Osteoblast (primary cell): ENCODE results near the gene ARNT2. TPM values are rescaled to one million over a fixed set of nuclear protein-coding genes. Genes with fewer than 3 reads are reported as not detected.
"Not testable (repeated sequence)": the region's sequence is repeated elsewhere in the genome, so short reads cannot be mapped to it uniquely, and the experiment has no call there.

Source experiments
- DNase-seq: peaks from one replicate; pipeline ENCODE4 v3.0.0; 2011; ENCODE audit warnings: low spot score, mixed read lengths; ENCODE audit not compliant: insufficient read length; ENCODE audit errors: missing footprints
- H2AFZ ChIP-seq: 2 replicates; pipeline ENCODE4 v1.6.0; 2011; ENCODE audit warnings: mild to moderate bottlenecking, low read length
- H3K27ac ChIP-seq: 2 replicates; pipeline ENCODE4 v1.5.1; 2011; ENCODE audit warnings: mild to moderate bottlenecking, low read depth, low read length, moderate library complexity
- H3K27me3 ChIP-seq: 2 replicates; pipeline ENCODE4 v1.6.0; 2012; ENCODE audit warnings: mild to moderate bottlenecking, control low read depth, inconsistent platforms, low read length, moderate library complexity; ENCODE audit not compliant: insufficient read depth
- H3K36me3 ChIP-seq: 2 replicates; pipeline ENCODE4 v1.5.1; 2011; ENCODE audit warnings: mild to moderate bottlenecking, low read length, control low read depth, moderate library complexity; ENCODE audit not compliant: insufficient read depth
- H3K4me1 ChIP-seq: 2 replicates; pipeline ENCODE4 v1.5.1; 2011; ENCODE audit warnings: mild to moderate bottlenecking, low read length, control low read depth, moderate library complexity; ENCODE audit not compliant: insufficient read depth
- H3K4me2 ChIP-seq: 2 replicates; pipeline ENCODE4 v1.6.0; 2011; ENCODE audit warnings: mild to moderate bottlenecking, low read length; ENCODE audit not compliant: insufficient read depth
- H3K4me3 ChIP-seq: fragments of 200-600 bp; sonication (generic); 3 replicates; pipeline ENCODE4 v1.5.1; 2012; ENCODE audit warnings: mild to moderate bottlenecking, low read length, inconsistent platforms; ENCODE audit not compliant: insufficient read depth
- H3K79me2 ChIP-seq: 2 replicates; pipeline ENCODE4 v1.6.0; 2012; ENCODE audit warnings: mild to moderate bottlenecking, low read length, control low read depth, inconsistent platforms; ENCODE audit not compliant: insufficient read depth
- H3K9me3 ChIP-seq: 2 replicates; pipeline ENCODE4 v1.5.1; 2011; ENCODE audit warnings: low read depth, low read length, control low read depth
- H4K20me1 ChIP-seq: 2 replicates; pipeline ENCODE4 v1.6.0; 2012; ENCODE audit warnings: mild to moderate bottlenecking, low read length, control low read depth; ENCODE audit not compliant: insufficient read depth
- total RNA-seq: library from RNA; depleted of rRNA; stranded (reverse); fragments of >200 nt; gene quantifications from 2 replicates; pipeline ENCODE4 v1.2.3, GENCODE V29; 2012
- TF ChIP-seq, protein P1 (sequence below): IDR thresholded peaks from 2 replicates; pipeline ENCODE4 v1.5.1; 2011; ENCODE audit warnings: mild to moderate bottlenecking, low read depth, low read length, moderate library complexity; ENCODE audit errors: extremely low read depth

Gene ARNT2
- total RNA-seq, 1 donor: 30.0 TPM

- H3K4me3 ChIP-seq: no peak overlapping the region
- H4K20me1 ChIP-seq: no peaks in the 10 kb centered on the region
- no peaks in the 10 kb centered on the region for H3K79me2 ChIP-seq
- no peak overlapping the region for H2AFZ ChIP-seq
- peaks cover 29% of the 10 kb centered on the region for H3K4me1 ChIP-seq
- TF ChIP-seq, protein P1, sequence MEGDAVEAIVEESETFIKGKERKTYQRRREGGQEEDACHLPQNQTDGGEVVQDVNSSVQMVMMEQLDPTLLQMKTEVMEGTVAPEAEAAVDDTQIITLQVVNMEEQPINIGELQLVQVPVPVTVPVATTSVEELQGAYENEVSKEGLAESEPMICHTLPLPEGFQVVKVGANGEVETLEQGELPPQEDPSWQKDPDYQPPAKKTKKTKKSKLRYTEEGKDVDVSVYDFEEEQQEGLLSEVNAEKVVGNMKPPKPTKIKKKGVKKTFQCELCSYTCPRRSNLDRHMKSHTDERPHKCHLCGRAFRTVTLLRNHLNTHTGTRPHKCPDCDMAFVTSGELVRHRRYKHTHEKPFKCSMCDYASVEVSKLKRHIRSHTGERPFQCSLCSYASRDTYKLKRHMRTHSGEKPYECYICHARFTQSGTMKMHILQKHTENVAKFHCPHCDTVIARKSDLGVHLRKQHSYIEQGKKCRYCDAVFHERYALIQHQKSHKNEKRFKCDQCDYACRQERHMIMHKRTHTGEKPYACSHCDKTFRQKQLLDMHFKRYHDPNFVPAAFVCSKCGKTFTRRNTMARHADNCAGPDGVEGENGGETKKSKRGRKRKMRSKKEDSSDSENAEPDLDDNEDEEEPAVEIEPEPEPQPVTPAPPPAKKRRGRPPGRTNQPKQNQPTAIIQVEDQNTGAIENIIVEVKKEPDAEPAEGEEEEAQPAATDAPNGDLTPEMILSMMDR: no peak
- no peak for DNase-seq
- H3K36me3 ChIP-seq: no peaks in the 10 kb centered on the region
- no peak overlapping the region for H3K4me2 ChIP-seq
- H3K27ac ChIP-seq: peak overlapping the region; percentile 56
- no peaks in the 10 kb centered on the region for H3K9me3 ChIP-seq
- no peaks in the 10 kb centered on the region for H3K27me3 ChIP-seq
These were observed 102.9 kb downstream of the ARNT2 start for GRCh38 chr15:80507131-80507530.

DNA sequence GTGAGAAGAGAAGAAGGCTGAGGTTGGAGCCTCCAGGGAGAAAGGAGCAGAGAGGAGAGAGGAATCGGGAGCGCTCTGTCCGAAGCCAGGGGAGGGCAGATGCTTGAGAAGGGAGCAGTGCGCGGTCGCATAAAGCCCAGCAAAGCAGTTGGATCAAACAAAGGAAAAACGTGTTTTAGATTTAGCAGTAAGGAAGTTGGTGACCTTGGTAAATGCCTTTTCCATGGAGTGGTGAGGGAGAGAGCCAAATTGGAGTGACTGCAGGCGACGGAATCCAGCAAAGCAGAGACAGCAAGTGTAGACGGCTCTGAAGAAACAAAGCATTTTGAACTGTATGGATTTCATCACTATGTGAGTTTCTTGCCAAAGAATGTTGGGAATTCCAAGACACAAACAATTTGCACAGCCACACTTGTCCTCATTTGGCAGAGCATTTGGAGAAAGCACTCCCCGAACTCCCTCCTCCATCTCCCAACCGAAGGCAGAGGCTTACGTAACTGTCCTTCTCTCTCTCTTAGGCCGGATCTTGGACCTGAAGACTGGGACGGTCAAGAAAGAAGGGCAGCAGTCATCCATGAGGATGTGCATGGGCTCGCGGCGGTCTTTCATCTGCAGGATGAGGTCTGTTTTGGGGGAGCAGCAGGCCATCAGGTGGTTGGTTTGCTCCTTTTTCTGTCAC lies 103.6 kb downstream of the ARNT2 start:
- TF ChIP-seq, protein P1: no peak
- Histone ChIP-seq H2AFZ (no peak overlapping the region), H3K36me3 (no peaks in the 10 kb centered on the region), H3K4me1 (peaks cover 29% of the 10 kb centered on the region), H3K4me2 (peak overlapping the region; percentile 3), H3K27ac (peak overlapping the region; percentile 56), H3K4me3 (no peak overlapping the region), H3K27me3 (no peaks in the 10 kb centered on the region), H3K9me3 (no peaks in the 10 kb centered on the region), H4K20me1 (no peaks in the 10 kb centered on the region), H3K79me2 (no peaks in the 10 kb centered on the region)
- DNase-seq: peak; percentile 83

GRCh38 chr15:80508783-80509182 lies 104.6 kb downstream of the ARNT2 start:
- Histone ChIP-seq H3K4me2 (no peak overlapping the region), H4K20me1 (no peaks in the 10 kb centered on the region), H3K27ac (peak overlapping the region; percentile 56), H3K36me3 (no peaks in the 10 kb centered on the region), H3K4me3 (no peak overlapping the region), H3K79me2 (no peaks in the 10 kb centered on the region), H3K4me1 (peaks cover 36% of the 10 kb centered on the region), H3K27me3 (no peaks in the 10 kb centered on the region), H3K9me3 (no peaks in the 10 kb centered on the region), H2AFZ (no peak overlapping the region)
- TF ChIP-seq, protein P1: no peak
- no peak for DNase-seq

GRCh38 chr15:80509800-80510199 lies 105.6 kb downstream of the ARNT2 start:
- H3K4me3 ChIP-seq: no peak overlapping the region
- H3K36me3 ChIP-seq: no peaks in the 10 kb centered on the region
- H3K9me3 ChIP-seq: no peaks in the 10 kb centered on the region
- no peak overlapping the region for H3K27ac ChIP-seq
- peaks cover 46% of the 10 kb centered on the region for H3K4me1 ChIP-seq
- TF ChIP-seq, protein P1: no peak
- H3K4me2 ChIP-seq: no peak overlapping the region
- H3K27me3 ChIP-seq: no peaks in the 10 kb centered on the region
- no peak overlapping the region for H2AFZ ChIP-seq
- peaks cover under 1% of the 10 kb centered on the region for H3K79me2 ChIP-seq
- no peaks in the 10 kb centered on the region for H4K20me1 ChIP-seq
- DNase-seq: no peak

- not testable (repeated sequence) for H2AFZ ChIP-seq, H3K4me3 ChIP-seq, H3K27me3 ChIP-seq, H3K79me2 ChIP-seq, H3K27ac ChIP-seq, H3K36me3 ChIP-seq, H3K9me3 ChIP-seq, H3K4me2 ChIP-seq, H4K20me1 ChIP-seq, DNase-seq
- peaks cover 52% of the 10 kb centered on the region for H3K4me1 ChIP-seq
These were observed 106.8 kb downstream of the ARNT2 start for GRCh38 chr15:80510985-80511384.
